ENCODE measurements around the gene EIF1AX.

DNA sequence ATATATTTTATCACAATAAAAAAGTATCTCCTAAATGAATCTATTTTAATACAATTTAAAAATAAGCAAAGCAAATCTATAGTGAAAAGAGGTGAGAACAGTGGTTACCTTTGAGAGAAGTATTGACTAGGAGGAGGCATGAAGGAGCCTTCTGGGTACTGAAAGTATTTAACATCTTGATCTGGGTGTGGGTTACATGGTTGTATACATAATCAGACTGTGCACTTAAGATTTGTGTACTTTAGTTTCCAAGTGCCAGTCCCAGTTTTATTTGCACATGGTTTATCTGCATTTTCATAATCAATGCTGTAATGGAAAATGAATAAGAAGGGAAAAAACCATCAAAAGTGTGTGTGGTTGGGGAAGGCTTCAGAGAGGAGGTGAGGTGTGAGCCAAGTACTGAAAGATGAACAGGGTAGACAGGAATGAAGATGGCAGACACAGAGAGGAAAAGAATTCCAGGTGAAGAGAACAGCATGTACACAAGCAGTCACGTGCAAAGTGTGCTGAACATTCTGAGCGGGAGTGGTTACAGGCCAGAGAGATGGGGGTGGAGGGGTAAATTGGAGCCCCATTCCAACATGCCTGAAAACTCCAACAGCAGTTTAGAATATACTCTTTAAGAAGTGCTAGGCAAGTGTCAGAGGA, 39.6 kb downstream of the EIF1AX start:
- TF ChIP-seq YY1 (IDR thresholded peaks at IDR 0.05; ENCODE audit: insufficient read depth, insufficient read length) (no peak), SUZ12 (IDR thresholded peaks at IDR 0.05; ENCODE audit: extremely low read depth, insufficient read depth, insufficient read length) (no peak)

Data from NT2/D1 (cell line).